NCI-H526 (cell line): ENCODE results near the gene CAMP.

ENCODE experiments used
- DNase-seq, 2 experiments: peaks; one replicate each; lab custom pipeline; 2025; lab: John Stamatoyannopoulos, UW

CAMP gene

GRCh38 chr3:48215019-48215418 is 8.3 kb upstream of the CAMP start:
- no peak for DNase-seq

GRCh38 chr3:48215466-48215865 is 7.8 kb upstream of the CAMP start:
- DNase-seq: no peak

- no peak for DNase-seq
Measured at GRCh38 chr3:48215876-48216275, 7.4 kb upstream of the CAMP start.

- DNase-seq: no peak
Measured at GRCh38 chr3:48217449-48217848, 5.8 kb upstream of the CAMP start.

GRCh38 chr3:48218537-48218936 is 4.8 kb upstream of the CAMP start:
- no peak for DNase-seq

- DNase-seq: no peak
Measured at GRCh38 chr3:48219543-48219942, 3.8 kb upstream of the CAMP start.

- no peak for DNase-seq
Measured at GRCh38 chr3:48220746-48221145, 2.5 kb upstream of the CAMP start.

GRCh38 chr3:48225587-48225986 is 2.3 kb downstream of the CAMP start:
- no peak for DNase-seq

GRCh38 chr3:48226939-48227338 is 3.6 kb downstream of the CAMP start:
- no peak for DNase-seq

GRCh38 chr3:48232232-48232631 is 8.9 kb downstream of the CAMP start:
- no peak for DNase-seq

GRCh38 chr3:48232734-48233133 is 9.4 kb downstream of the CAMP start:
- peak; percentile 51 to 67 for DNase-seq

GRCh38 chr3:48233542-48233941 is 10.2 kb downstream of the CAMP start:
- no peak for DNase-seq

GRCh38 chr3:48236531-48236930 is 13.2 kb downstream of the CAMP start:
- DNase-seq: no peak

- no peak for DNase-seq
Measured at GRCh38 chr3:48238531-48239085, 15.3 kb downstream of the CAMP start.

- DNase-seq: peak in 1 of 2 experiments; percentile 7
Measured at GRCh38 chr3:48240000-48240963, 17.0 kb downstream of the CAMP start.

GRCh38 chr3:48241796-48242455 is 18.6 kb downstream of the CAMP start:
- no peak for DNase-seq

GRCh38 chr3:48243886-48244285 is 20.6 kb downstream of the CAMP start:
- no peak for DNase-seq

- no peak for DNase-seq
Measured at GRCh38 chr3:48244461-48244860, 21.2 kb downstream of the CAMP start.

GRCh38 chr3:48245136-48245535 is 21.8 kb downstream of the CAMP start:
- DNase-seq: no peak

- no peak for DNase-seq
Measured at GRCh38 chr3:48247401-48247811, 24.1 kb downstream of the CAMP start.

GRCh38 chr3:48248095-48248850 is 25.0 kb downstream of the CAMP start:
- no peak for DNase-seq

GRCh38 chr3:48256557-48256956 is 33.3 kb downstream of the CAMP start:
- DNase-seq: no peak
